NCI-H2227 (cell line): ENCODE results near the gene GADD45G.

Experiments
- DNase-seq: peaks from one replicate; lab custom pipeline; 2025; ENCODE audit not compliant: unreplicated experiment; lab: John Stamatoyannopoulos, UW

GADD45G gene

GRCh38 chr9:89604729-89605464 is at the start of gene GADD45G:
Gene GADD45G, plus strand, starts transcription at chr9:89605012. Its CDS starts 110 bp downstream, at chr9:89605122.
- DNase-seq: peak; percentile 88

- DNase-seq: no peak
These were observed 49.8 kb upstream of the GADD45G start for GRCh38 chr9:89555036-89555415.

GRCh38 chr9:89555451-89556375 is 49.1 kb upstream of the GADD45G start:
- no peak for DNase-seq

GRCh38 chr9:89558196-89558899 is 46.5 kb upstream of the GADD45G start:
- no peak for DNase-seq

- no peak for DNase-seq
These were observed 45.9 kb upstream of the GADD45G start for GRCh38 chr9:89558948-89559347.

GRCh38 chr9:89562186-89562814 is 42.5 kb upstream of the GADD45G start:
- no peak for DNase-seq

GRCh38 chr9:89563571-89564345 is 41.1 kb upstream of the GADD45G start:
- DNase-seq: peak; percentile 2

GRCh38 chr9:89564346-89564878 is 40.4 kb upstream of the GADD45G start:
- DNase-seq: peak; percentile 11

- DNase-seq: no peak
These were observed 37.2 kb upstream of the GADD45G start for GRCh38 chr9:89567649-89568048.

- no peak for DNase-seq
These were observed 30.5 kb upstream of the GADD45G start for GRCh38 chr9:89574309-89574708.

- DNase-seq: peak; percentile 15
These were observed 28.4 kb upstream of the GADD45G start for GRCh38 chr9:89576404-89576839.

- DNase-seq: no peak
These were observed 27.4 kb upstream of the GADD45G start for GRCh38 chr9:89577363-89577762.

GRCh38 chr9:89579741-89580385 is 24.9 kb upstream of the GADD45G start:
- DNase-seq: no peak

GRCh38 chr9:89586311-89586710 is 18.5 kb upstream of the GADD45G start:
- DNase-seq: no peak

GRCh38 chr9:89588271-89588879 is 16.4 kb upstream of the GADD45G start:
- no peak for DNase-seq

GRCh38 chr9:89590415-89590814 is 14.4 kb upstream of the GADD45G start:
- no peak for DNase-seq

GRCh38 chr9:89591274-89592212 is 13.3 kb upstream of the GADD45G start:
- no peak for DNase-seq
